SW480 (cell line): ENCODE data around the gene OAS1.

ENCODE experiments used
- DNase-seq: peaks from one replicate; pipeline ENCODE4 v3.0.0-alpha.2; 2016; ENCODE audit warnings: low spot score

Gene OAS1

DNA sequence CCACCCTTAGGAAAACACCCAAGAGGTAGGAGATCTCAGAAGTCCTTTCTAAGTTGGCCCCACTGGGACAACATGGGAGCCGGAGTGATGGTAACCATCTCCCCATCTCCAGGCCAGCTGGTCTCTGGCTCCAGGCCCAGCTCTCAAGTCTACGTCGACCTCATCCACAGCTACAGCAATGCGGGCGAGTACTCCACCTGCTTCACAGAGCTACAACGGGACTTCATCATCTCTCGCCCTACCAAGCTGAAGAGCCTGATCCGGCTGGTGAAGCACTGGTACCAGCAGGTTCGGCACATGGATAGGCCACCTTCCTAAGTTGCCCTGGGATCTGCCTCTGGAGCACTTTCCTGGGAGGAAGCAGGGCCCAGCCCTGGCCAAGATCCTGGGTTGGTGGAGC lies 60.5 kb downstream of the OAS1 start:
- no peak for DNase-seq

DNA sequence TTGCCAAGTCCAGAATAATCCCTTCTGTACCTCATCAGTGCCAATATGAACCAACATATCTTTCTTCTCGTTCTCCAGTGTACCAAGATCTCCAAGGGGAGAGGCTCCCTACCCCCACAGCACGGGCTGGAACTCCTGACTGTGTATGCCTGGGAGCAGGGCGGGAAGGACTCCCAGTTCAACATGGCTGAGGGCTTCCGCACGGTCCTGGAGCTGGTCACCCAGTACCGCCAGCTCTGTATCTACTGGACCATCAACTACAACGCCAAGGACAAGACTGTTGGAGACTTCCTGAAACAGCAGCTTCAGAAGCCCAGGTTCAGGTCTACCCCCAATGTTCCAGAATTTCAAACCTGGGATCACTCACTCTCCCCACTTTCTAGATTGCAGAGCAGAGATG lies 61.1 kb downstream of the OAS1 start:
- DNase-seq = no peak
